HepG2 (cell line): ENCODE data around the gene NXN. TPM values are rescaled to one million over a fixed set of nuclear protein-coding genes. Genes with fewer than 3 reads are reported as not detected.

Experiments used
- ADNP ChIP-seq: sonication (generic); formaldehyde crosslinking; IDR thresholded peaks from 2 replicates; pipeline ENCODE4 v1.4.0; 2020; ENCODE audit warnings: missing genetic modification reagents
- AHR ChIP-seq: IDR thresholded peaks from 2 replicates; pipeline ENCODE4 v1.6.1; 2018; ENCODE audit warnings: missing genetic modification reagents, missing compliant biosample characterization
- EED ChIP-seq: sonication (generic); formaldehyde crosslinking; IDR thresholded peaks from 2 replicates; pipeline ENCODE4 v1.5.0; 2020; ENCODE audit warnings: mild to moderate bottlenecking, missing genetic modification reagents
- ELF1 ChIP-seq: sonication (generic); formaldehyde crosslinking; IDR thresholded peaks from 2 replicates; pipeline ENCODE4 v1.4.0; 2020; ENCODE audit warnings: missing genetic modification reagents
- ESRRA ChIP-seq: sonication (generic); formaldehyde crosslinking; IDR thresholded peaks from 2 replicates; pipeline ENCODE4 v1.5.1; 2020; ENCODE audit warnings: mild to moderate bottlenecking, low read depth, missing genetic modification reagents
- ETV5 ChIP-seq: IDR thresholded peaks from 2 replicates; pipeline ENCODE4 v1.6.1; 2018; ENCODE audit warnings: missing biosample characterization, missing genetic modification reagents, inconsistent platforms, borderline replicate concordance
- FOXM1 ChIP-seq: sonication (generic); formaldehyde crosslinking; IDR thresholded peaks from 2 replicates; pipeline ENCODE4 v1.5.0; 2020; ENCODE audit warnings: missing genetic modification reagents
- IRX3 ChIP-seq: sonication (generic); formaldehyde crosslinking; IDR thresholded peaks from 2 replicates; pipeline ENCODE4 v1.8.1; 2023; ENCODE audit warnings: mild to moderate bottlenecking, low read depth, missing genetic modification reagents, borderline replicate concordance
- NFYB ChIP-seq: sonication (generic); formaldehyde crosslinking; IDR thresholded peaks from 2 replicates; pipeline ENCODE4 v1.4.0; 2020; ENCODE audit warnings: missing genetic modification reagents
- NR2F6 ChIP-seq, 2 experiments: IDR thresholded peaks; 2 replicates each; pipeline ENCODE4 v1.6.1; 2016; ENCODE audit warnings: antibody characterized with exemption in 1 of 2, mild to moderate bottlenecking in 1 of 2
- SALL1 ChIP-seq: sonication (generic); formaldehyde crosslinking; IDR thresholded peaks from 2 replicates; pipeline ENCODE4 v1.8.0; 2022; ENCODE audit warnings: mild to moderate bottlenecking, missing genetic modification reagents
- SMYD3 ChIP-seq: sonication (generic); formaldehyde crosslinking; IDR thresholded peaks from 2 replicates; pipeline ENCODE4 v1.8.1; 2023; ENCODE audit warnings: mild to moderate bottlenecking, missing genetic modification reagents
- TEAD2 ChIP-seq: sonication (generic); formaldehyde crosslinking; IDR thresholded peaks from 2 replicates; pipeline ENCODE4 v1.9.0; 2021; ENCODE audit warnings: missing genetic modification reagents
- ZBTB38 ChIP-seq: sonication (generic); formaldehyde crosslinking; IDR thresholded peaks from 2 replicates; pipeline ENCODE4 v1.5.1; 2020; ENCODE audit warnings: mild to moderate bottlenecking, missing genetic modification reagents
- ZFX ChIP-seq: sonication (generic); formaldehyde crosslinking; IDR thresholded peaks from 2 replicates; pipeline ENCODE4 v1.4.0; 2020; ENCODE audit warnings: mild to moderate bottlenecking, low read depth, missing genetic modification reagents, moderate library complexity
- ZNF207 ChIP-seq: fragments of 450-650 bp; IDR thresholded peaks from 2 replicates; pipeline ENCODE4 v1.6.1; 2016; ENCODE audit warnings: antibody characterized with exemption, borderline replicate concordance
- ZNF709 ChIP-seq: sonication (generic); formaldehyde crosslinking; IDR thresholded peaks from 2 replicates; pipeline ENCODE4 v1.5.0; 2020; ENCODE audit warnings: mild to moderate bottlenecking, missing genetic modification reagents
- ZNF788 ChIP-seq: sonication (generic); formaldehyde crosslinking; IDR thresholded peaks from 2 replicates; pipeline ENCODE4 v1.5.0; 2020; ENCODE audit warnings: mild to moderate bottlenecking, missing genetic modification reagents, borderline replicate concordance
- ZNF878 ChIP-seq: sonication (generic); formaldehyde crosslinking; IDR thresholded peaks from 2 replicates; pipeline ENCODE4 v1.8.1; 2023; ENCODE audit warnings: mild to moderate bottlenecking, missing genetic modification reagents, moderate library complexity
- ZSCAN31 ChIP-seq: sonication (generic); formaldehyde crosslinking; IDR thresholded peaks from 2 replicates; pipeline ENCODE4 v1.5.0; 2020; ENCODE audit warnings: low read depth, mild to moderate bottlenecking, missing genetic modification reagents
- polyA plus RNA-seq, 8 experiments: library from polyadenylated mRNA; depleted of rRNA in 3 of 8; stranded (reverse) in 7 of 8; unstranded in 1 of 8; fragments of >200 nt; fragmentation: Illumina TruSeq in 4 of 8; extraction: Trizol in 4 of 8; gene quantifications; 2 replicates each; pipeline versions ENCODE4 v1.2.1 to v1.2.3, GENCODE V29; 2011 to 2016; ENCODE audit warnings: low read depth in 4 of 8, missing spikeins in 1 of 8, mixed read lengths in 1 of 8; ENCODE audit not compliant: insufficient read depth in 1 of 8
- total RNA-seq, 5 experiments: library from RNA; depleted of rRNA; stranded (reverse); fragments of >200 nt; fragmentation: Illumina TruSeq; extraction: Trizol; gene quantifications; 2 replicates each; pipeline ENCODE4 v1.2.3, GENCODE V29; 2016; ENCODE audit warnings: low read depth in 1 of 5
- TF ChIP-seq, protein P1 (sequence below): sonication (generic); formaldehyde crosslinking; IDR thresholded peaks from 2 replicates; pipeline ENCODE4 v1.9.0; 2021; ENCODE audit warnings: missing genetic modification reagents, borderline replicate concordance
- TF ChIP-seq, protein P2 (sequence below): sonication (generic); formaldehyde crosslinking; IDR thresholded peaks from 2 replicates; pipeline ENCODE4 v1.8.0; 2022; ENCODE audit warnings: missing genetic modification reagents, mild to moderate bottlenecking, borderline replicate concordance
- TF ChIP-seq, protein P3 (sequence below): sonication (generic); formaldehyde crosslinking; IDR thresholded peaks from 2 replicates; pipeline ENCODE4 v1.8.1; 2023; ENCODE audit warnings: mild to moderate bottlenecking, missing genetic modification reagents
- TF ChIP-seq, protein P4 (sequence below): sonication (generic); formaldehyde crosslinking; IDR thresholded peaks from 2 replicates; pipeline ENCODE4 v1.4.0; 2020; ENCODE audit warnings: missing genetic modification reagents
- TF ChIP-seq, protein P5 (sequence below): sonication (generic); formaldehyde crosslinking; IDR thresholded peaks from 2 replicates; pipeline ENCODE4 v1.4.0; 2020; ENCODE audit warnings: low read depth, mild to moderate bottlenecking, missing genetic modification reagents

NXN gene
- total and polyA plus RNA-seq, 2 of the 13 experiments (the other 11 are each of a cell fraction or from before 2014, with no cell fraction given), result 22.2 to 24.3 TPM

DNA sequence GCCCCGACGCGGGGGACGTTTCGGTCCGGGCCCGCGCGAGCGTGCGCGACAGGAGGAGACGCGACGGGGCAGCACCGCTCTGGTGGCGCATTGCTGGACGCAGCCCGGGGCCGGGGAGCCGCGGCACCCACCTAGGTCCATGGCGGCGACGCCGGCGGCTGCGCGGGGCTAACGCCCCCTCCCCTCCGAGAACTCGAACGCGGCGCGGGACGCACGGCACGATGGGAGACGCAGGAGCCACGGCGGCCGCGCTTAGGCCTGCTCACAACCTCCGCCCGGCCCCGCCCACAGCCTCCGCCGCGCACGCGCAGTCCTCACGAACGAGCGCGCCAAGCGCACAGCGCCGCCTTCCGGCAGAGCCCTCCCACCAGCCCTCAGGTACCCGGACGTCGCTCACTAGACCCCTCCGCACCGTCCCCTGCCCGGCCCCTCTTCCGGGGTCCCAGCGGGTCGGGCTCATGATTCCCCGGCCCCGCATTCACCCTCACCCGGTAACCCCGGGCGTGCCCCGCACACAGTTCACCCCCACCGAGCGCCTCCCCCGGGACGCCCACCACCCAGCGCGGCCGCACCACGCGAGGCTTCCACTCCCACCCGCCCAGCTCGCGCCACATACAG is 227.5 kb downstream of the NXN start, which contains the start of gene GEMIN4 (continued):
- TF ChIP-seq ZFX (CRISPR knock-in tag) (peak; percentile 95), FOXM1 (CRISPR knock-in tag) (no peak), EED (no peak; the same call in 1 of the 2 replicates), IRX3 (CRISPR knock-in tag) (peak; percentile 80; the same call in 1 of the 2 replicates), ZNF207 (no peak), ZBTB38 (CRISPR knock-in tag) (peak; percentile 30; the same call in 1 of the 2 replicates), ZNF709 (CRISPR knock-in tag) (peak; percentile 26; the same call in 1 of the 2 replicates), SALL1 (CRISPR knock-in tag) (peak; percentile 69), ETV5 (CRISPR knock-in tag) (peak; percentile 46), ZNF788 (peak; percentile 31; the same call in 1 of the 2 replicates), TEAD2 (CRISPR knock-in tag) (no peak), ELF1 (CRISPR knock-in tag) (peak; percentile 85), NFYB (CRISPR knock-in tag) (no peak), NR2F6 (IDR thresholded peaks at IDR 0.05) (no peak), NR2F6 (CRISPR knock-in tag; IDR thresholded peaks at IDR 0.05) (no peak; the same call in 1 of the 2 replicates), SMYD3 (CRISPR knock-in tag) (peak; percentile 86; the same call in 1 of the 2 replicates), AHR (CRISPR knock-in tag) (no peak), ZNF878 (peak; percentile 61; the same call in 1 of the 2 replicates), ZSCAN31 (CRISPR knock-in tag) (peak; percentile 88; the same call in 1 of the 2 replicates), ADNP (CRISPR knock-in tag) (no peak), ESRRA (CRISPR knock-in tag) (no peak)
- TF ChIP-seq, protein P1, sequence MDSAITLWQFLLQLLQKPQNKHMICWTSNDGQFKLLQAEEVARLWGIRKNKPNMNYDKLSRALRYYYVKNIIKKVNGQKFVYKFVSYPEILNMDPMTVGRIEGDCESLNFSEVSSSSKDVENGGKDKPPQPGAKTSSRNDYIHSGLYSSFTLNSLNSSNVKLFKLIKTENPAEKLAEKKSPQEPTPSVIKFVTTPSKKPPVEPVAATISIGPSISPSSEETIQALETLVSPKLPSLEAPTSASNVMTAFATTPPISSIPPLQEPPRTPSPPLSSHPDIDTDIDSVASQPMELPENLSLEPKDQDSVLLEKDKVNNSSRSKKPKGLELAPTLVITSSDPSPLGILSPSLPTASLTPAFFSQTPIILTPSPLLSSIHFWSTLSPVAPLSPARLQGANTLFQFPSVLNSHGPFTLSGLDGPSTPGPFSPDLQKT (CRISPR knock-in tag), result no peak
- TF ChIP-seq, protein P2, sequence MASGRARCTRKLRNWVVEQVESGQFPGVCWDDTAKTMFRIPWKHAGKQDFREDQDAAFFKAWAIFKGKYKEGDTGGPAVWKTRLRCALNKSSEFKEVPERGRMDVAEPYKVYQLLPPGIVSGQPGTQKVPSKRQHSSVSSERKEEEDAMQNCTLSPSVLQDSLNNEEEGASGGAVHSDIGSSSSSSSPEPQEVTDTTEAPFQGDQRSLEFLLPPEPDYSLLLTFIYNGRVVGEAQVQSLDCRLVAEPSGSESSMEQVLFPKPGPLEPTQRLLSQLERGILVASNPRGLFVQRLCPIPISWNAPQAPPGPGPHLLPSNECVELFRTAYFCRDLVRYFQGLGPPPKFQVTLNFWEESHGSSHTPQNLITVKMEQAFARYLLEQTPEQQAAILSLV, result peak; percentile 76; the same call in 1 of the 2 replicates
- TF ChIP-seq, protein P3, sequence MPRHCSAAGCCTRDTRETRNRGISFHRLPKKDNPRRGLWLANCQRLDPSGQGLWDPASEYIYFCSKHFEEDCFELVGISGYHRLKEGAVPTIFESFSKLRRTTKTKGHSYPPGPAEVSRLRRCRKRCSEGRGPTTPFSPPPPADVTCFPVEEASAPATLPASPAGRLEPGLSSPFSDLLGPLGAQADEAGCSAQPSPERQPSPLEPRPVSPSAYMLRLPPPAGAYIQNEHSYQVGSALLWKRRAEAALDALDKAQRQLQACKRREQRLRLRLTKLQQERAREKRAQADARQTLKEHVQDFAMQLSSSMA (CRISPR knock-in tag), result no peak
- TF ChIP-seq, protein P4, sequence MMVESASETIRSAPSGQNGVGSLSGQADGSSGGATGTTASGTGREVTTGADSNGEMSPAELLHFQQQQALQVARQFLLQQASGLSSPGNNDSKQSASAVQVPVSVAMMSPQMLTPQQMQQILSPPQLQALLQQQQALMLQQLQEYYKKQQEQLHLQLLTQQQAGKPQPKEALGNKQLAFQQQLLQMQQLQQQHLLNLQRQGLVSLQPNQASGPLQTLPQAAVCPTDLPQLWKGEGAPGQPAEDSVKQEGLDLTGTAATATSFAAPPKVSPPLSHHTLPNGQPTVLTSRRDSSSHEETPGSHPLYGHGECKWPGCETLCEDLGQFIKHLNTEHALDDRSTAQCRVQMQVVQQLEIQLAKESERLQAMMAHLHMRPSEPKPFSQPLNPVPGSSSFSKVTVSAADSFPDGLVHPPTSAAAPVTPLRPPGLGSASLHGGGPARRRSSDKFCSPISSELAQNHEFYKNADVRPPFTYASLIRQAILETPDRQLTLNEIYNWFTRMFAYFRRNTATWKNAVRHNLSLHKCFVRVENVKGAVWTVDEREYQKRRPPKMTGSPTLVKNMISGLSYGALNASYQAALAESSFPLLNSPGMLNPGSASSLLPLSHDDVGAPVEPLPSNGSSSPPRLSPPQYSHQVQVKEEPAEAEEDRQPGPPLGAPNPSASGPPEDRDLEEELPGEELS (CRISPR knock-in tag), result no peak
- TF ChIP-seq, protein P5, sequence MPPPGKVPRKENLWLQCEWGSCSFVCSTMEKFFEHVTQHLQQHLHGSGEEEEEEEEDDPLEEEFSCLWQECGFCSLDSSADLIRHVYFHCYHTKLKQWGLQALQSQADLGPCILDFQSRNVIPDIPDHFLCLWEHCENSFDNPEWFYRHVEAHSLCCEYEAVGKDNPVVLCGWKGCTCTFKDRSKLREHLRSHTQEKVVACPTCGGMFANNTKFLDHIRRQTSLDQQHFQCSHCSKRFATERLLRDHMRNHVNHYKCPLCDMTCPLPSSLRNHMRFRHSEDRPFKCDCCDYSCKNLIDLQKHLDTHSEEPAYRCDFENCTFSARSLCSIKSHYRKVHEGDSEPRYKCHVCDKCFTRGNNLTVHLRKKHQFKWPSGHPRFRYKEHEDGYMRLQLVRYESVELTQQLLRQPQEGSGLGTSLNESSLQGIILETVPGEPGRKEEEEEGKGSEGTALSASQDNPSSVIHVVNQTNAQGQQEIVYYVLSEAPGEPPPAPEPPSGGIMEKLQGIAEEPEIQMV, result no peak
